ENCODE data around the gene MAPK10.

DNA sequence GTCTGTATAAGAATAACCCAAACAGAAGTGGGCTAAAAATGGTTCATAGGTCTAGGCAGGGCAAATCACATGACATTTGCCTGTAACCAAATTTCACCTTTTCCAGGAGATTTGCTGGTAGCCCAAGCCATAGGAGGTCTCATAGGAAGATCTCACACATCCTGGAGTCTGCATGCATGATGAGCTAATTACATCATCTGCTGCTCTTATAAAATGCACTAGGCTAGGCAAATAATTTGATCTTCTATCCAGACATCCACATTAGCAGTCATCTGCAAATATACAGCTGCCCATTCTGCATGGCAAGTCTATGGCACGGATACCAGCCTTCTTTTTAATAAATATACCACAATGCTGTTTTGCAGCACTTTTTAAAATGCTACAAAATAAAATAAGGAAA lies 87.2 kb downstream of the MAPK10 start:
- TF ChIP-seq YY1 (tag by site-specific recombination; IDR thresholded peaks at IDR 0.05) (no peak), ZBTB1 (tag by site-specific recombination; IDR thresholded peaks at IDR 0.05) (no peak), ZNF311 (tag by site-specific recombination; IDR thresholded peaks at IDR 0.05; ENCODE audit: borderline replicate concordance) (no peak), ZNF747 (tag by site-specific recombination; IDR thresholded peaks at IDR 0.05) (no peak), ZNF274 (IDR thresholded peaks at IDR 0.05; ENCODE audit: low read length) (no peak), ZNF274 (tag by site-specific recombination; IDR thresholded peaks at IDR 0.05; ENCODE audit: borderline replicate concordance) (no peak), ZNF561 (tag by site-specific recombination; IDR thresholded peaks at IDR 0.05; ENCODE audit: borderline replicate concordance) (no peak), EGR2 (tag by site-specific recombination; IDR thresholded peaks at IDR 0.05; ENCODE audit: low read depth) (no peak), KLF10 (tag by site-specific recombination; IDR thresholded peaks at IDR 0.05) (no peak), RBAK (tag by site-specific recombination; IDR thresholded peaks at IDR 0.05) (no peak), MEIS1 (CRISPR knock-in tag; IDR thresholded peaks at IDR 0.05; ENCODE audit: borderline replicate concordance) (no peak)
- TF ChIP-seq, protein P1, sequence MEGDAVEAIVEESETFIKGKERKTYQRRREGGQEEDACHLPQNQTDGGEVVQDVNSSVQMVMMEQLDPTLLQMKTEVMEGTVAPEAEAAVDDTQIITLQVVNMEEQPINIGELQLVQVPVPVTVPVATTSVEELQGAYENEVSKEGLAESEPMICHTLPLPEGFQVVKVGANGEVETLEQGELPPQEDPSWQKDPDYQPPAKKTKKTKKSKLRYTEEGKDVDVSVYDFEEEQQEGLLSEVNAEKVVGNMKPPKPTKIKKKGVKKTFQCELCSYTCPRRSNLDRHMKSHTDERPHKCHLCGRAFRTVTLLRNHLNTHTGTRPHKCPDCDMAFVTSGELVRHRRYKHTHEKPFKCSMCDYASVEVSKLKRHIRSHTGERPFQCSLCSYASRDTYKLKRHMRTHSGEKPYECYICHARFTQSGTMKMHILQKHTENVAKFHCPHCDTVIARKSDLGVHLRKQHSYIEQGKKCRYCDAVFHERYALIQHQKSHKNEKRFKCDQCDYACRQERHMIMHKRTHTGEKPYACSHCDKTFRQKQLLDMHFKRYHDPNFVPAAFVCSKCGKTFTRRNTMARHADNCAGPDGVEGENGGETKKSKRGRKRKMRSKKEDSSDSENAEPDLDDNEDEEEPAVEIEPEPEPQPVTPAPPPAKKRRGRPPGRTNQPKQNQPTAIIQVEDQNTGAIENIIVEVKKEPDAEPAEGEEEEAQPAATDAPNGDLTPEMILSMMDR (tag by site-specific recombination; IDR thresholded peaks at IDR 0.05) = no peak
- TF ChIP-seq, protein P2, sequence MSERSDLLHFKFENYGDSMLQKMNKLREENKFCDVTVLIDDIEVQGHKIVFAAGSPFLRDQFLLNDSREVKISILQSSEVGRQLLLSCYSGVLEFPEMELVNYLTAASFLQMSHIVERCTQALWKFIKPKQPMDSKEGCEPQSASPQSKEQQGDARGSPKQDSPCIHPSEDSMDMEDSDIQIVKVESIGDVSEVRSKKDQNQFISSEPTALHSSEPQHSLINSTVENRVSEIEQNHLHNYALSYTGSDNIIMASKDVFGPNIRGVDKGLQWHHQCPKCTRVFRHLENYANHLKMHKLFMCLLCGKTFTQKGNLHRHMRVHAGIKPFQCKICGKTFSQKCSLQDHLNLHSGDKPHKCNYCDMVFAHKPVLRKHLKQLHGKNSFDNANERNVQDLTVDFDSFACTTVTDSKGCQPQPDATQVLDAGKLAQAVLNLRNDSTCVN (tag by site-specific recombination; optimal IDR thresholded peaks at IDR 0.05) = no peak
- TF ChIP-seq, protein P3, sequence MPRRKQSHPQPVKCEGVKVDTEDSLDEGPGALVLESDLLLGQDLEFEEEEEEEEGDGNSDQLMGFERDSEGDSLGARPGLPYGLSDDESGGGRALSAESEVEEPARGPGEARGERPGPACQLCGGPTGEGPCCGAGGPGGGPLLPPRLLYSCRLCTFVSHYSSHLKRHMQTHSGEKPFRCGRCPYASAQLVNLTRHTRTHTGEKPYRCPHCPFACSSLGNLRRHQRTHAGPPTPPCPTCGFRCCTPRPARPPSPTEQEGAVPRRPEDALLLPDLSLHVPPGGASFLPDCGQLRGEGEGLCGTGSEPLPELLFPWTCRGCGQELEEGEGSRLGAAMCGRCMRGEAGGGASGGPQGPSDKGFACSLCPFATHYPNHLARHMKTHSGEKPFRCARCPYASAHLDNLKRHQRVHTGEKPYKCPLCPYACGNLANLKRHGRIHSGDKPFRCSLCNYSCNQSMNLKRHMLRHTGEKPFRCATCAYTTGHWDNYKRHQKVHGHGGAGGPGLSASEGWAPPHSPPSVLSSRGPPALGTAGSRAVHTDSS (tag by site-specific recombination; IDR thresholded peaks at IDR 0.05) = no peak
- TF ChIP-seq, protein P4, sequence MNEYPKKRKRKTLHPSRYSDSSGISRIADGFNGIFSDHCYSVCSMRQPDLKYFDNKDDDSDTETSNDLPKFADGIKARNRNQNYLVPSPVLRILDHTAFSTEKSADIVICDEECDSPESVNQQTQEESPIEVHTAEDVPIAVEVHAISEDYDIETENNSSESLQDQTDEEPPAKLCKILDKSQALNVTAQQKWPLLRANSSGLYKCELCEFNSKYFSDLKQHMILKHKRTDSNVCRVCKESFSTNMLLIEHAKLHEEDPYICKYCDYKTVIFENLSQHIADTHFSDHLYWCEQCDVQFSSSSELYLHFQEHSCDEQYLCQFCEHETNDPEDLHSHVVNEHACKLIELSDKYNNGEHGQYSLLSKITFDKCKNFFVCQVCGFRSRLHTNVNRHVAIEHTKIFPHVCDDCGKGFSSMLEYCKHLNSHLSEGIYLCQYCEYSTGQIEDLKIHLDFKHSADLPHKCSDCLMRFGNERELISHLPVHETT (tag by site-specific recombination; IDR thresholded peaks at IDR 0.05) = no peak

Measured in HEK293 (cell line).